Urinary bladder (tissue), 4 donors: ENCODE data around the gene HBA2. TPM values are rescaled to one million over a fixed set of nuclear protein-coding genes. Genes with fewer than 3 reads are reported as not detected.
"Not testable (repeated sequence)": the region's sequence is repeated elsewhere in the genome, so short reads cannot be mapped to it uniquely, and the experiment has no call there.

ENCODE experiments used
- DNase-seq: peaks from one replicate; pipeline ENCODE4 v3.0.0-alpha.2; 2015; ENCODE audit errors: extremely low spot score
- H3K27ac ChIP-seq: one replicate; pipeline ENCODE4 v1.5.1; 2013; ENCODE audit warnings: low read depth, mild to moderate bottlenecking, moderate library complexity
- H3K36me3 ChIP-seq: one replicate; pipeline ENCODE4 v1.6.1; 2013; ENCODE audit warnings: mild to moderate bottlenecking, moderate library complexity; ENCODE audit not compliant: insufficient read depth
- H3K4me1 ChIP-seq: one replicate; pipeline ENCODE4 v1.6.1; 2013; ENCODE audit warnings: mild to moderate bottlenecking, moderate library complexity; ENCODE audit not compliant: insufficient read depth
- H3K4me3 ChIP-seq: one replicate; pipeline ENCODE4 v1.5.1; 2013; ENCODE audit warnings: low read depth, low read length
- WGBS: extraction: QIAGEN DNeasy Blood & Tissue Kit; methylation state at CpG from one replicate; pipeline ENCODE4 v1.1.7; 2013; 5-methylcytosine and 5-hydroxymethylcytosine counted together
- polyA plus RNA-seq: library from polyadenylated mRNA; stranded (reverse); fragments of 200-250 nt; gene quantifications from one replicate; pipeline ENCODE4 v1.2.3, GENCODE V29; 2013
- total RNA-seq: library from RNA; depleted of rRNA; stranded (reverse); fragments of >200 nt; gene quantifications from one replicate; pipeline ENCODE4 v1.2.3, GENCODE V29; 2014
- donor health status: healthy with polysubstance abuse.
- donor health status: healthy.

Gene HBA2
- total and polyA plus RNA-seq, 2 donors, result 22.6 to 648 TPM

- DNase-seq, result no peak
- Histone ChIP-seq H3K4me1 (no peaks in the 10 kb centered on the region), H3K27ac (no peak overlapping the region), H3K36me3 (no peaks in the 10 kb centered on the region), H3K4me3 (no peak overlapping the region)
- WGBS, result 86% methylated on average over 2 of the region's 2 CpGs
Measured at GRCh38 chr16:146646-147045, 26.0 kb upstream of the HBA2 start.

- Histone ChIP-seq H3K4me3 (no peak overlapping the region), H3K27ac (no peak overlapping the region), H3K4me1 (no peaks in the 10 kb centered on the region), H3K36me3 (no peaks in the 10 kb centered on the region)
- no peak for DNase-seq
- WGBS, result 47% methylated on average over 9 of the region's 9 CpGs
Measured at GRCh38 chr16:149024-149660, 23.5 kb upstream of the HBA2 start.

GRCh38 chr16:152141-153128, 20.2 kb upstream of the HBA2 start, which contains the start of gene HBZ:
TSS of gene HBZ (plus strand) at chr16:152644. CDS start at chr16:152910, 266 bp downstream.
- no peak for DNase-seq
- H3K27ac ChIP-seq, result no peak within 1 kb of the TSS
- H3K4me1 ChIP-seq, result no peaks in the 10 kb centered on the region
- WGBS, result 78% methylated on average over 17 of the region's 17 CpGs
- H3K36me3 ChIP-seq, result no peaks in the 10 kb centered on the region
- no peak within 1 kb of the TSS for H3K4me3 ChIP-seq

GRCh38 chr16:153129-153521, 19.6 kb upstream of the HBA2 start:
- not testable (repeated sequence) for DNase-seq, H3K4me3 ChIP-seq, H3K36me3 ChIP-seq, H3K27ac ChIP-seq, H3K4me1 ChIP-seq
- 49% methylated on average over 3 of the region's 6 CpGs for WGBS

- not testable (repeated sequence) for H3K4me1 ChIP-seq, DNase-seq, H3K27ac ChIP-seq, H3K36me3 ChIP-seq, H3K4me3 ChIP-seq
- no CpG with 5 or more reads among the region's 74 CpGs for WGBS
Measured at GRCh38 chr16:153550-154216, 19.0 kb upstream of the HBA2 start.

GRCh38 chr16:154217-155030, 18.3 kb upstream of the HBA2 start:
- Histone ChIP-seq H3K27ac (no peak overlapping the region), H3K4me1 (no peaks in the 10 kb centered on the region), H3K36me3 (no peaks in the 10 kb centered on the region), H3K4me3 (peak overlapping the region; percentile 33)
- DNase-seq, result no peak
- 2% methylated on average over 50 of the region's 59 CpGs for WGBS

GRCh38 chr16:155031-155398, 17.7 kb upstream of the HBA2 start:
- no peaks in the 10 kb centered on the region for H3K4me1 ChIP-seq
- WGBS, result 68% methylated on average over 7 of the region's 7 CpGs
- no peak overlapping the region for H3K27ac ChIP-seq
- DNase-seq, result no peak
- H3K36me3 ChIP-seq, result no peaks in the 10 kb centered on the region
- no peak overlapping the region for H3K4me3 ChIP-seq

- H3K4me3 ChIP-seq, result no peak overlapping the region
- DNase-seq, result no peak
- WGBS, result 44% methylated on average over 6 of the region's 6 CpGs
- H3K36me3 ChIP-seq, result no peaks in the 10 kb centered on the region
- no peak overlapping the region for H3K27ac ChIP-seq
- no peaks in the 10 kb centered on the region for H3K4me1 ChIP-seq
Measured at GRCh38 chr16:159136-159849, 13.4 kb upstream of the HBA2 start.

GRCh38 chr16:160242-160641, 12.4 kb upstream of the HBA2 start:
- not testable (repeated sequence) for H3K36me3 ChIP-seq, H3K4me3 ChIP-seq, DNase-seq, H3K4me1 ChIP-seq, H3K27ac ChIP-seq
- WGBS, result 70% methylated on average over 20 of the region's 20 CpGs

- Histone ChIP-seq H3K4me3 (no peak overlapping the region), H3K4me1 (no peaks in the 10 kb centered on the region), H3K36me3 (no peaks in the 10 kb centered on the region), H3K27ac (no peak overlapping the region)
- DNase-seq, result no peak
- WGBS, result 68% methylated on average over 18 of the region's 18 CpGs
Measured at GRCh38 chr16:160691-161190, 11.9 kb upstream of the HBA2 start.

GRCh38 chr16:162271-162991, 10.2 kb upstream of the HBA2 start:
- Histone ChIP-seq H3K36me3 (no peaks in the 10 kb centered on the region), H3K27ac (no peak overlapping the region), H3K4me3 (no peak overlapping the region), H3K4me1 (no peaks in the 10 kb centered on the region)
- 88% methylated on average over 13 of the region's 13 CpGs for WGBS
- no peak for DNase-seq

- not testable (repeated sequence) for H3K4me3 ChIP-seq, DNase-seq, H3K27ac ChIP-seq, H3K36me3 ChIP-seq, H3K4me1 ChIP-seq
- 85% methylated on average over 10 of the region's 10 CpGs for WGBS
Measured at GRCh38 chr16:163139-163538, 9.5 kb upstream of the HBA2 start.
